AG10803 (cell line): ENCODE measurements around the gene SLC13A1.

Source experiments
- DNase-seq: peaks from one replicate; pipeline ENCODE4 v3.0.0; 2010; ENCODE audit warnings: low read depth
- H3K4me3 ChIP-seq: 2 replicates; pipeline ENCODE4 v1.5.1; 2011; ENCODE audit warnings: mild to moderate bottlenecking, low read length, control low read depth
- TF ChIP-seq, protein P1 (sequence below): conservative IDR thresholded peaks from 2 replicates; pipeline ENCODE4 v1.5.1; 2011; ENCODE audit warnings: mild to moderate bottlenecking, low read length, control low read depth, inconsistent platforms

Gene SLC13A1

DNA sequence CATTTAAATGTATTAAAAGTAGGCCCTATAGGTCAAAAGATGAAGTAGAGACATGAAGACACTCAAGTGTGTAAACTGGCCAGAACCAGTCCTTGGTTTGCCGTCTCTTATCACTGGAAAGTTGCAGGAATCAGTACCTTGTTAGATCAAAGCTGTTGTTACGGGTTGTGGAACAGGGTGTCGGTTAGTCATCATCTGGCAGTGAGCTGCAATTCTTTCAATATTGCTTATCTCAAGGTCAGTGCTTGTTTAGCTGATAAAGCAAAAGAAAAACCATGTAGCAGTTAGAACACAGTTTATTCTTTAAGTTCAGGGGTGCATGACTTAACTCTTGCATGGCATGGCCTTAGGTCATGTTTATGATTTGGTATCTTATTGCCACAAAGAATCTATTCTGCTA, 10.0 kb upstream of the SLC13A1 start:
- no peak for DNase-seq
- TF ChIP-seq, protein P1, sequence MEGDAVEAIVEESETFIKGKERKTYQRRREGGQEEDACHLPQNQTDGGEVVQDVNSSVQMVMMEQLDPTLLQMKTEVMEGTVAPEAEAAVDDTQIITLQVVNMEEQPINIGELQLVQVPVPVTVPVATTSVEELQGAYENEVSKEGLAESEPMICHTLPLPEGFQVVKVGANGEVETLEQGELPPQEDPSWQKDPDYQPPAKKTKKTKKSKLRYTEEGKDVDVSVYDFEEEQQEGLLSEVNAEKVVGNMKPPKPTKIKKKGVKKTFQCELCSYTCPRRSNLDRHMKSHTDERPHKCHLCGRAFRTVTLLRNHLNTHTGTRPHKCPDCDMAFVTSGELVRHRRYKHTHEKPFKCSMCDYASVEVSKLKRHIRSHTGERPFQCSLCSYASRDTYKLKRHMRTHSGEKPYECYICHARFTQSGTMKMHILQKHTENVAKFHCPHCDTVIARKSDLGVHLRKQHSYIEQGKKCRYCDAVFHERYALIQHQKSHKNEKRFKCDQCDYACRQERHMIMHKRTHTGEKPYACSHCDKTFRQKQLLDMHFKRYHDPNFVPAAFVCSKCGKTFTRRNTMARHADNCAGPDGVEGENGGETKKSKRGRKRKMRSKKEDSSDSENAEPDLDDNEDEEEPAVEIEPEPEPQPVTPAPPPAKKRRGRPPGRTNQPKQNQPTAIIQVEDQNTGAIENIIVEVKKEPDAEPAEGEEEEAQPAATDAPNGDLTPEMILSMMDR = no peak
- H3K4me3 ChIP-seq = no peak overlapping the region

DNA sequence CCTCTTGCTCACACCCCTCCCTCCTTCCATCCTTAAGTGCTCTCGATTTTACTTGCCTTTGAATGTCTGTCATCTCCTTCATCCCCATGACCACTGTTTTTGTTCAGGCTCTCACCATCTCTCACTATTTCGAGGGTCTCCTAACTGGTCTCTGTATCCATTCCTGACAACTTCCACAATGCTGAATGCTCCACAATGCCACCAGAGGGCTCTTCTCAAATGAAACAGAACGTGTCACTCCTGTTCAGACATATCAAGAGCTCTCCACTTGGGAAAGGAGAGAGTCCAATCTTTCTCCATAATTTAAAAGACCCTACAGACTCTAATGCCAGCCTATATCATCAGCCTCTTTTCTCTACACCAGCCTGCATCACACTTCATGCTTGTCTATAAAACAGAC, 9.0 kb upstream of the SLC13A1 start:
- DNase-seq = no peak
- TF ChIP-seq, protein P1 = no peak
- H3K4me3 ChIP-seq = no peak overlapping the region

DNA sequence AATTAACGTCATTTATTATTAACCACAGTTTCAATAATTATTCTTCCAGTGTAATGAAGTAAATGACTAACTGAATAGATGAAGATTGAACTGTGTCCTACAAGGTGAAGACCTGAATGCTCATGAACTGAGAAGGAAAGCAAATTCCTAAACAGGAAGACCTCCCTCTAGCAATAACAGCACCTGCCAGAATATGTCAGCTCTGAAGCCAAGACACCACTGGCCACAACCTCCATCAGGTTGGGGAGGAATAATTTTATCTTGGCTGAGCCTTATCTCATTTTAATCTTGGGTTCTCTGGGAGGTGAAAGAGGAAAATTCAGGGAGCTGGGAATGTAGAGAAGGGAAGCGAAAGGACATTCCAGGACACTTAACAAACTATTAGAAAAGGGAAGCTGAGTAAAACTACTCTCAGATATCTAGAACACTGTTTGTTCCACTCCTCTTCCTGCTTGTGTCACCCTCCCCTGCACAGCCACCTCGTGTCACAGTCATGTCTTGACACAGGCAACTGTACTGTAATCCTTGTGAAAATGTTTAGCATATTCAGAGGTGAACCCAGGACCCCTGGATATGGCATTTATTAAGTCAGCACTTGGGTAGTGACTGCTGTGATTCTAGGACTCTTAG, 4.6 kb upstream of the SLC13A1 start:
- DNase-seq = no peak
- TF ChIP-seq, protein P1 = no peak
- H3K4me3 ChIP-seq = no peak overlapping the region

GRCh38 chr7:123201901-123202300, 2.1 kb upstream of the SLC13A1 start:
- H3K4me3 ChIP-seq = no peak overlapping the region
- no peak for DNase-seq
- TF ChIP-seq, protein P1 = no peak

DNA sequence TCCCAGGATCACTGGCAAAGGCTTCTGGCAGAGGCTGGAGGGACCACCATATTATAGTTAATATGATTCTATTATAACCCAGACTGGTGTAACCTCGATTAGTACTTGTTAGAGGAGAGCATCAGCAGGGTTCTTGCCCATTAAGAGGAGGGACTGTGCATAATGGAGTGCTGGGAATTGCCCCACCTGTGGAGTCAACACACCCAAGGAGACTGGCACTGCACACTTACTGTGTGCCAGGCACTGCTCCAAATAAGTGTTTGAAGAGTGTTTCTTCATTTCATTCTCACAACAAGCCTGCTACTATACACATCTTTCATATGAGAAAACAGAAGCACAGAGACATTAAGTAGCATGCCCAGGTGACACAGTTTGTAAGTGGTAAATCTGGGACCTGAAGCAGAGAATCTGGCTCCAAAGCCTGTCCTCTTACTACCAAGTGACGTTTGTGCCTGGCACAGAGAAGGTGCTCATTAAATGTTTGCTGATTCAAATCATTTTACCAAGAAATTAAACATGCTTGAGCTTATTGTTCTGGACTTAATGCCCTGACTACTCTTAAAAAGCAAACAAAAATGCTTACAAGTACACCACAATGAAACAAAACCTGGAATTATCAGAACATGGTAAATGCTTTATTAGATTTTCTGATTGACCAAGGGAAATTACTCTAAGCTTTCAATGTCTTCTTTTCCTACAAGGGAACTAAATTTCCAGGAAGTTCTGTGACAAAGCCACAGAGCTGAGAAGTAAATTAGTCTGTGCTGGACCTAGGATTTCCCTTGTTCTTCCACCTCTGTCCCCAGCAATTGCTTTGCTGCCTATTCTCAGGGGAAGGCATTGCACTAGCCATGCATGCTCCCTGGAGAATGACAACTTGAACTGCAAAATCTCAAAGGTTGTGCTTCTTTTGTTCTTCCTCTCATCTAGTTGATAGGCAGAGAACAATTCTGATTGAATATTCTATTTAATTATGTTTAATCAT, 809 bp downstream of the SLC13A1 start:
- TF ChIP-seq, protein P1 = no peak
- no peak overlapping the region for H3K4me3 ChIP-seq
- no peak for DNase-seq

DNA sequence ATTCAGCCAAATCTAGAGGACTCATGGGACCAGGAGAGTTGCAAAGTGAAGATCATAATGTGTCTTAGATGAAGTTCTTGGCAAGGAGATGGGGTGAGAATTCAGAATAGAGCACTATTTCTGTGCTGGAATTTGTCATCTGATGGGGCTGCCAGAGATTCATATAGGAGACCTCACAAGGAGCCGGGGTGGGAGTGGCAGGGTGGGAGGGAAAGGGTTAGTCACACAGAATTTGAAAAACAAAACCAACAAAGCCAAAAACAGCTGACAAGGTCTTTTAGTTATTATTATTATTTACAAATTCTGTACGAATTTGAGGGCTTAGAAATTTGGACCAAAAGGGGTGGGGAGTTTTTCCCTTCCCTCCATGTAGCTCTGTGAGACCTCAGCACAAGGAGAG, 1.7 kb downstream of the SLC13A1 start:
- H3K4me3 ChIP-seq = no peak overlapping the region
- TF ChIP-seq, protein P1 = no peak
- DNase-seq = no peak
